ENCODE measurements around the gene OLFM1.
"Not testable (repeated sequence)": the region's sequence is repeated elsewhere in the genome, so short reads cannot be mapped to it uniquely, and the experiment has no call there.

OLFM1 gene

DNA sequence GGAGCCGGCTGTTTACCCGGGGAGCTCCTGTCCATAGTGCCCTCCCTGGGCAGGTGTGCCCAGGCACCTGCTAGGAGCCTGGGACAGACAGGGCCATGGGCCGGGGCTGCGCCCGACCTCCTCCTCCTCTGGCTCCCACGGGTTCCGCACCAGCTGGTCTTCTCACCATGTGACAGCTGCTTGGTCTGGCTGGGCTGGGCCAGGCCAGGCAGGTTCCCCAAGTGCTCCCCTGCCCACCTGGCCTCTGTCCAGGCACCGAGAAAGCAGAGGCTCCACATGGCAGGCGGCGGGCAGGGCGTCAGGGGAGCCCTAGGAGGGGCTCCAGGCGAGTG lies 60.0 kb downstream of the OLFM1 start:
- no peak overlapping the region for H3K4me3 ChIP-seq (ENCODE audit: low read depth, low read length)
- DNase-seq (ENCODE audit: low read depth): no peak
- TF ChIP-seq, protein P1, sequence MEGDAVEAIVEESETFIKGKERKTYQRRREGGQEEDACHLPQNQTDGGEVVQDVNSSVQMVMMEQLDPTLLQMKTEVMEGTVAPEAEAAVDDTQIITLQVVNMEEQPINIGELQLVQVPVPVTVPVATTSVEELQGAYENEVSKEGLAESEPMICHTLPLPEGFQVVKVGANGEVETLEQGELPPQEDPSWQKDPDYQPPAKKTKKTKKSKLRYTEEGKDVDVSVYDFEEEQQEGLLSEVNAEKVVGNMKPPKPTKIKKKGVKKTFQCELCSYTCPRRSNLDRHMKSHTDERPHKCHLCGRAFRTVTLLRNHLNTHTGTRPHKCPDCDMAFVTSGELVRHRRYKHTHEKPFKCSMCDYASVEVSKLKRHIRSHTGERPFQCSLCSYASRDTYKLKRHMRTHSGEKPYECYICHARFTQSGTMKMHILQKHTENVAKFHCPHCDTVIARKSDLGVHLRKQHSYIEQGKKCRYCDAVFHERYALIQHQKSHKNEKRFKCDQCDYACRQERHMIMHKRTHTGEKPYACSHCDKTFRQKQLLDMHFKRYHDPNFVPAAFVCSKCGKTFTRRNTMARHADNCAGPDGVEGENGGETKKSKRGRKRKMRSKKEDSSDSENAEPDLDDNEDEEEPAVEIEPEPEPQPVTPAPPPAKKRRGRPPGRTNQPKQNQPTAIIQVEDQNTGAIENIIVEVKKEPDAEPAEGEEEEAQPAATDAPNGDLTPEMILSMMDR (conservative IDR thresholded peaks at IDR 0.05; ENCODE audit: low read depth, low read length): no peak

DNA sequence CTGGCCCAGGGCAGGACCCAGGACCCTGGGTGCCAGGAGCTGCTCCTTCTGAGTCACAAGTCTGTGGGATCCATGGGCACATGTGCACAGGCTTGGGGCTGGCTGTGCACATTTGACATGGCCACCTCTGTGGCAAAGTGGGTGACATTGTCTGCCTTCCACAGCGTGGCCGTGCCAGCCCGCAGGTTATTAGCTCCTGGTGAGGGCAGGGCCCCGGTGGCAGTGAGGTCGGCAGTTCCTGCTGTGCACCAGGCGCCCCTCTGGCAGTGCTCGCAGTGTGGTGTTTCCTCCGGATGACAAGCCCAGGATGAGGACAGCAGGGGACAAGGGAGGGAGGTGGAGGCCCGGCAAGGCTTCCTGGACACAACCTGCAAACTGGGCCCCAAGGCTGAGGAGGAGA lies 60.5 kb downstream of the OLFM1 start:
- DNase-seq (ENCODE audit: low read depth): no peak
- no peak overlapping the region for H3K4me3 ChIP-seq (ENCODE audit: low read depth, low read length)
- TF ChIP-seq, protein P1 (conservative IDR thresholded peaks at IDR 0.05; ENCODE audit: low read depth, low read length): no peak

DNA sequence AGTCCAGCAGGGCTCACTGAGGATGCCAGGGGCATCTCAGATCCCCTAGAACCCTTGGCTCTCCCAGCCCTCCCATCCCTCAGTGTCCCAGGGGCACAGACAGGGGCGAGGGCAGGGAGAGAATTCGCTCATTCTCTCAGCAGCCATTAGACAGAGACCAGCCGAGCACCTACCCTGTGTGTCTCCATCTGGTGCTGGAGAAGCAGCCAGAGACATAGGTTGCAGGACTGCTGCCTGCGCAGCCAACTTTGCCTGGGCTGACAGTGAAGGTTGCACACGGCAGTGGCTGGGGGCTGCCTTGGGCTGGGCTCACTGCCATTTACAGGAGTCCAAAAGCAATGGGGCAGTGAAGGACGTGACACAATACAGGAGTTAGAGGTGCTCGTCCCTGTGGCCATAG lies 60.9 kb downstream of the OLFM1 start:
- TF ChIP-seq, protein P1 (conservative IDR thresholded peaks at IDR 0.05; ENCODE audit: low read depth, low read length): no peak
- H3K4me3 ChIP-seq (ENCODE audit: low read depth, low read length): no peak overlapping the region
- no peak for DNase-seq (ENCODE audit: low read depth)

DNA sequence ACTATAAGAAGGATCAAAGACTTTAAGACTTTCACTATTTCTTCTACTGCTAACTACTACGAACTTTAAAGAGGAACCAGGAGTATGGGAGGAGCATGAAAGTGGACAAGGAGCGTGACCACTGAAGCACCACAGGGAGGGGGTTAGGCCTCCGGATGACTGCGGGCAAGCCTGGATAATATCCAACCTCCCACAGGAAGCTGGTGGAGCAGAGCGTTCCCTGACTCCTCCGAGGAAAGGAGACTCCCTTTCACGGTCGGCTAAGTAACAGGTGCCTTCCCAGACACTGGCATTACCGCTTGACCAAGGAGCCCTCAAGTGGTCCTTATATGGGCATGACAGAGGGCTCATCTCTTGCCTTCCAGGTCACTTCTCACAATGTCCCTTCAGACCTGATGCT lies 62.4 kb downstream of the OLFM1 start:
- H3K4me3 ChIP-seq (ENCODE audit: low read depth, low read length); DNase-seq (ENCODE audit: low read depth): not testable (repeated sequence)

DNA sequence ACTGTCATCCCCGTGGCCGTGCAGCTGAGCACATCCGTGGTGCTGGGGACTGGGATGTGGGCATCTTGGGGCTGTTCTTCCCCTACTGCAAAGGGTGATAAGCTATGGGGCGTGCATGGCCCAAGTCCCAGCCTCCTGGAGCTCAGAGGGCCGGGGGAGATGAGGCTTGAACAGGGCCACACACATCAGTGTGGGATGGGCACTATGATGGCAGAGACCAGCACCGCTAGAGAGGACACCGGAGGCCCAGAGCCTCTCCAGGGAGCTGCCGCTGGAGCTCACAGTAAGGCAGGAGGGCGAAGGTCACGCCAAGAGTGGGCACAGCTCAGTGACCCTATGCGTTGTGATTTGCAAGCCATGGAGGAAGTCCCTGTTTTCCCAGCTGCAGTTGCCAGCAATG lies 63.5 kb downstream of the OLFM1 start:
- H3K4me3 ChIP-seq (ENCODE audit: low read depth, low read length): no peak overlapping the region
- DNase-seq (ENCODE audit: low read depth): no peak
- TF ChIP-seq, protein P1 (conservative IDR thresholded peaks at IDR 0.05; ENCODE audit: low read depth, low read length): no peak

DNA sequence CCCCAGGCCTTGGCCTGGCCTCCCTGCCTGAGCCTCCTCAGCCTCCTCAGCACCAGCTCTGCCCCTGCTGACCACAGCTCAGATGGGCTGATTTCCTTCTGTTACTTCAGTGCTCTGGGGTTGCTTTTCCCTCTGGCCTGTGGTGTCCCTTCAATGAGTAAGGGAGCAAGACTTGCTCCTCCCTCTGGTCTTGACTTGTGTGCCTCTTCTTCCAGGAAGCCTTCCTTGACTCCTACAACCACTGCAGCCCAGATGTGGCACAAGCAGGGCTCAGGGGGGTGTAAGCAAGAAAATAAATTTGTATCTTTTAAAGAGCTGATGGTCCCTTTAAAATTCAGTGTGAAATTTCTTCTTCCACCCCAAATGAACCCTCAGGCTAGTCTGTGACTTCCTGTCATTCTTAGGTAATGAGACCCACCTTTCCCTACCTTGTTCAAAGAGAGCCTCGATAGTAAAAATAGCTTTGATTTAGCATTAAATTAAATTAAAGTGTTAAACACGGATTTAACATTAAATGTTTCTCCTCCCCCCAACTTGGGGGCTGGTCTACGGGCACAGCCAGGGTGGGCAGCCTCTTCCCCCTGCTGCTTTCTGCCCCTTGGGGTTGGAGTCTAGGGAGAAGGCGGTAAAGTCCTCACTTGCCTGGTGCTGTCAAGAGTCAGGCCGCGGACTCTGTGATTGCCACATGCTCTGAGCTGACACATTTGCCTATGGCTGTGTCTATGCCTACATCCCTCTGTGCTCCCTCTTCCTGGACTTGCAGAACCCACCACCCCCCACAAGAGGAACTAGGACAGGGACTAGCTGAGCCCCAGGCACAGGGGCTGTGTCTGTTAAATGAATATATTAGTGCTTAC lies 64.5 kb downstream of the OLFM1 start:
- no peak overlapping the region for H3K4me3 ChIP-seq (ENCODE audit: low read depth, low read length)
- TF ChIP-seq, protein P1 (conservative IDR thresholded peaks at IDR 0.05; ENCODE audit: low read depth, low read length): no peak
- DNase-seq (ENCODE audit: low read depth): no peak

DNA sequence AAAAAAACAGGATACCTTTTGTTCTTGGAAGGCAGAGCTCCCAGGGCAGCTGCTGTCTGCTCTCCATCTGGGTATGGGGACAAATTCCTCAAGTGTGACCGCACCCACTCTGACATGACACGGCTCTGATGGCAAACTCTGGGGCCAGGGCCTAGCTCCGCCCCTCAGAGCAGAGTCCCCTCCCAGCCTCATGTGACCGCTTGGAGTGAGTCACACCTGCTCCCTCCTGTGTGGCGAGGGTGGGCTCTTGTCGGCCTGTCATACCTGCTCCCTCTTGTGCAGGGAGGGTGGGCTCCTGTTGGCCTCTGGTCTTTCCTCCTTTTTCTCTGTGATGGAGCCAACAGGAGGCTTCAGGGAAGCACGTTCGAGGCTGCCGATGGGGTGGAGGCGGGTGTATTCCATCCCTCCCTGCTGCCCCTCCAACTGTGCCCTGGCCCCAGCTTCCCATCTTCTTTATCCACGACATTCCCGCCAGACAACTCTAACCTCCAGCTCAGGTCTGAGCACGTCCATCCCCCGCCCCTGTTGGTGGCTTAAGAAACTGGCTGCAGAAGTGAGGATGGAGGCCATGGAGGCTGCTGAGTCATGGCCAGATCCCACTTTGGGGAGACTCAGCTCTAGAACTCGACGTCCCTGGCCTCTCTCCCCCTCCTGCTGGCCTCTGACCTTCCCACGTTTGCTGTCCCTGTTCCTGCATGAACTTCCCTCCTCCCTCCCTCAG lies 65.3 kb downstream of the OLFM1 start:
- TF ChIP-seq, protein P1 (conservative IDR thresholded peaks at IDR 0.05; ENCODE audit: low read depth, low read length): no peak
- no peak for DNase-seq (ENCODE audit: low read depth)
- H3K4me3 ChIP-seq (ENCODE audit: low read depth, low read length): no peak overlapping the region
